GM19099 (cell line): ENCODE data around the gene GRM5.
"Not testable (repeated sequence)": the region's sequence is repeated elsewhere in the genome, so short reads cannot be mapped to it uniquely, and the experiment has no call there.

ENCODE experiments used
- POLR2A ChIP-seq: IDR thresholded peaks from 3 replicates; pipeline ENCODE4 v1.6.1; 2011; ENCODE audit warnings: low read depth; ENCODE audit not compliant: insufficient read length; ENCODE audit errors: extremely low read depth

GRM5 gene

GRCh38 chr11:89065651-89066201 lies at the start of gene GRM5:
TSS of gene GRM5 (minus strand) at chr11:89065982. CDS start at chr11:89047872, 18,110 bp downstream.
- not testable (repeated sequence) for TF ChIP-seq POLR2A

- TF ChIP-seq POLR2A, result no peak
Measured at GRCh38 chr11:89067264-89067663, 1.5 kb upstream of the GRM5 start.

DNA sequence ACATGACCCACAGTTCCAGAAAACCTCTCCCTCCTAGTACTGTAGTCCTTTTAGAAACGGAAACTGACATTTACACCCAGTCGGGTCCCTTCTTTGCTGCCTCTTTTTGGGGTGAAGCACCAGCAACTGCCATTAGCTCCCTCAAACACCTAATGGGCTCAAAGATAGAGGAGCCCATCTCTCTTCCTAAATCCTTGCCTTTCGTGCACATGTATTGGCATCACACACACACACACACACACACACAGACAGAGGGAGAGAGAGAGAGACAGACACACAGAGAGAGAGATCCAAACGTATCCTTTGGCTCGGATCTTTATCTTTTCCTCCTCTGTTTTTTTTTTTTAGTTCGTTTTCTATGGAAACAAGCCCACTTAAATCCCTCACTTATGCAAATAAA lies 716 bp downstream of the GRM5 start:
- no peak for TF ChIP-seq POLR2A

DNA sequence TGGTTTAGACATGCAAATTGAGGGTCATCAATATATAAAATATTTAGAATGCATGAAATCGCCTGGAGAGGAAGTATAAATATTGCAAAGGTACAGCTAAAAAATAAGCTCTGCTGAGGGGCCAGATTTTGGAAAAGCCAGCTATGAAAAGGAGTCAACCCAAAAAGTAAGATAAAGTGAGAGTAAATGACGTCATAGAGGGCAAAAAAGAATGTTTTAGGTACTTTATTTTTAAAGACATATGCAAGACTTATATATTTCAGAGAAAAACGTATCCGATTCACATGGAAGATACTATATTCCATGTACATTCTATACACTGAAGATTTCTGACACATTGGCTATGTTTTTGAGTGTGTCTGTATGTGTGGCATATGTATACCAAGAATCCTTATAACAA lies 13.6 kb downstream of the GRM5 start:
- no peak for TF ChIP-seq POLR2A

- no peak for TF ChIP-seq POLR2A
Measured at GRCh38 chr11:89021339-89021738, 44.4 kb downstream of the GRM5 start.

DNA sequence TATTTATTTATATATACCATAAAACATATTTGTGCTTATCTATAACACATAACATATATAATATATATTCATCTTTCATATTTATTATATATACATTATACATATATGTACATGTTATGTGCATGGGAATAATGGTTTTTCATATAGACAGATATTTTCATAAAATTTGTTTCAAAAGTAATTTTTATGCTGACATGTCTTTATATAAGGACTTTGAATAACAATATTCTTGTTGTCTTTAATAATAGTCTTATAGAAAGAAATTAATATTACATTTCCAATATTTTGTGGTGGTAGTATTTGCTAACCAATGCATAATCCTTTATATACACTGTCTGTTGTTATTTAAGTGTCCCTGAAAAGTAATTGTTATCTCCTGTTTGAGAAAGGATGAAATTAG lies 49.6 kb downstream of the GRM5 start:
- TF ChIP-seq POLR2A, result no peak

DNA sequence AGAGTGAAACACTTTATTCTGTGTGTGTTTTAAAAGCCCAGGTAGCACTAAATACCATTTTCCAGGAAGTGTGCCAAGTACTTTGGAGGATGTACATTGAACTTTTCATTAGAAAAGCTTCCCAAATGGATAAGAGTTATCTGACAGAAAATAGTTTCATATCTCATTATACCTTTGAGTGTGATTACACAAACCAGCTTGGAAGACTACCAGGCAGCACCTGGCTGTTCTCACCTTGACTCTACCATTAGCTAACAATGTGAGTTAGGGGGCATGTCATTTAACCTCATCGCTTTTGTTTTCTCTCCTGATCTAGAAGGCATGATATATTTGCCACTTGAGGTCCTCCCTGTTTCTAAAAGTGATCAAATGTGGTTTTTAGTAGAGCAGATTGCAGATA lies 50.2 kb downstream of the GRM5 start:
- no peak for TF ChIP-seq POLR2A

DNA sequence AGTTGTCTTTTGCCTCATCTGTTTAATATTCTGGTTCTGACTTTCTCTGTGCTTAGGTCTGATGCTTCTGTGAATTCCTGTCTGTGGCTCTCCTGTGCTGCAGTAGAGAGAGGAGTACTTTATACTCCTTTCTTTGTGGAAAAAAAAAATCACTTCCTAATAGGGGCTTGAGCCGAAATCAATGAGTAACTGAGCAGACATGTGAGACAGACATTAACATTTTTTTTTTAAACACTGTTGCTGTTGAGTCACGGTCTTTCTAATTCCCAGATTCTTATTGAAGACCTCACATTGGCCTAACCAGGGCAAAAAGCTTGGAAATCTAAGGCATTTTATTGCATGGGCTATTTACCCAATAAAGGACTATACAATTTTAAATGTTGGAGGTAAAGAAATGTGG lies 86.1 kb downstream of the GRM5 start:
- no peak for TF ChIP-seq POLR2A

- TF ChIP-seq POLR2A, result no peak
Measured at GRCh38 chr11:88972210-88972609, 93.6 kb downstream of the GRM5 start.

GRCh38 chr11:88950975-88951374 lies 114.8 kb downstream of the GRM5 start:
- TF ChIP-seq POLR2A, result no peak

DNA sequence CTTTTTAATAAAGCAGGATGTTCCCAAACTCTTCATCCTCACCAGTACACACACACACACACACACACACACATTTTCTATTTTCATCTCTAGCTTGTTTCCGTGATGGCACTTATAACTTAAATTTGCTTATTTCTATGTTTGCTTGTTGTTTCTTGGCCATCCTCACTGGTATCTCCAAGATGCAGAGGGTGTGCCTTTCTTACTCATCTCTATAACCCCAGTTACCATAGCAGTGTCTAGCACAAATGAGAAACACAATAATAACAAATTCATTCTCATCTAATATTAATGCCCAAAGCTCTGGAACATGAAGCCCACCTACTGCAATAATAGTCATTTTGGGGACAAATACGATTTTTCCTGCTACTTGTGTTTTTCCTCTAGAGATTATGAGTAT lies 156.3 kb downstream of the GRM5 start:
- TF ChIP-seq POLR2A, result no peak

DNA sequence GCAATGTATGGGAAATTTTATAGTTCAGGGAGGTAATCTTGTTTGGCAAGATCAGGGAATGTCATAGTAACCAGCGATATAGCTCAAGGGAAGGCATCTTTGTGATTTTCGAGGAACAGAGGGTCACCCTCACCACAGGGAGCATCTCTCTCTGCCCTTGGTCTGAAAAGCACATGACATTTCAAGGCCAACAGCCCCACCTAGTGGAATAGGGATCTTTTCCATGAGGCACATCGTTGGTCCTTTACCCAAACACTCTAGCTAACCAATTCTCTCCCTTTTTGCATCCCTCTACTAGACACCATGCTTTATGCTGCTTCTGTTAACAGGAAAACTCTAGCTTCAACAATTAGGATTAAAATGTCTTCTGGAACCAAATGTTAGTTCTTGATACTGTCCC lies 179.0 kb downstream of the GRM5 start:
- no peak for TF ChIP-seq POLR2A

DNA sequence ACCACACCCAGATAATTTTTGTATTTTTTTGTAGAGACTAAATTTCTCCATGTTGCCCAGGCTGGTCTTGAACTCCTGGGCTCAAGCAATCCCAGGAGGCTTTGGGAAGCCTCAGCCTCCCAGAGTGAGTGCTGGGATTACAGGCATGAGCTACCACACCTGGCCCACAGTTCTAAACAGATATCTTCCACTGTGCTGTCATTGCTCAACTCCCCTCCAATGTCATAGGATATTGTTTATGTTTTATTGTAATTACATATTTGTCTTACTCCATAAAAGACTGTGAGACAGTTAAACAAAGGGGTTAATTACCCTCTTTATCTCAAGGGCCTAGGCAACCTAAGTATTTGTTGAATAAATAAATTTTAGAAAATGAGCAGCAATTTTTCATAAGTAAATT lies 204.2 kb downstream of the GRM5 start:
- TF ChIP-seq POLR2A, result no peak

GRCh38 chr11:88849368-88849767 lies 216.4 kb downstream of the GRM5 start:
- no peak for TF ChIP-seq POLR2A

DNA sequence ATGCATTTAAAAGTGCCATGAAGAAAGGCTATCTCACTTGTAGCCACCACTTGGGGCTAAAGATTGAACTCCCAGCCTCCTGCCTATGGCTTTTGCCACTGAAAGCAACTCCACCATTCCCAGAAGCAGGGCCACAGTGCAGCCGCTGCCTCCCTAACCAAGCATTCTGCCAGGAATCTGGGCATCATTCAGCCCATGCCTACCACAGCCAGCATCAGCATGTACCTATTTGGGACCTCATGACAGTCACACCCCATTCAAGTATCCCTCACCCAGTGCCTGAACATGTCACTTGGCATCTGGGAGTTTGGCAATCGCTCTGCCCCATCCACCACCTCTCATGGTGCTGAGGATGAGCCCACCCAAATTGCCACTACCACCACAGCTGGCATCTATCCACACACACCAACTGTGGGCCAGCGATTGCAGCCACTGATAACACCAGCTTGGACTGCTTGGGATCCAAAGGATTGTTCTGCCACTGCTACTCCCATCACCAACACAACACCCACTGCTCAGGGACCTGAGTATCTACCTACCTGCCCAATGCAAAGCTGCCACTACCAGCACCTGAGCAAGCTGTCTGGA lies 234.4 kb downstream of the GRM5 start:
- TF ChIP-seq POLR2A, result no peak

DNA sequence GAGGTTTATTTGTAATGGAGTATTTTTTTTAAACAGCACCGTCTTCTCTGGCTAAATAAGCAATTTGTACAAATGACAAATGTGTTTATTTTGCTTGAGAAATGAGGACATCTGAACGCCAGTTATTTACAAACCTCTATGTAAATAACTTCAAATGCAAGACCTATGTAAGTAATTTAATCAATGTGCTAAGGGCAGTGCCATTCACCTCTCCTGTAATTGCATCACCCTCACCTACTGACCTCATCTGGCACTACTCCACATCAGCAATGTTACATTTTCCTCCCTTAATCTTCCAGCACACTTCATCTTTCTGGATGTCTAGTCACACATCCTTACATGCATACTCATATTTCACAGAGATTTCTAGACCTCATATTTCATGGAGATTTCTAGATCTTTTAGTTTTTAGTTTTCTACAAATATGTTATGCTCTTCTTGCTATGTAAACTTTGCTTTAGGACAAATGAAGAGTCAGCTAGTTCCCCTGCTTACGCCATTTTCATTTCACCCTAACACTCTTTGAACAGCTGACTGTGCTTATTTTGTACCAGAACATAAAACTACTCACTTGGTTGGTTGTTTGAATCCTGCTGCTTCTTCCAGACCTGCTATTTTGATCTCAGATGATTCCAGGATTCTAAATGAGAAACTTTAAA lies 238.6 kb downstream of the GRM5 start:
- no peak for TF ChIP-seq POLR2A
